Myocyte (in vitro differentiated cells): ENCODE results near the gene PAX2. TPM values are rescaled to one million over a fixed set of nuclear protein-coding genes. Genes with fewer than 3 reads are reported as not detected.

ENCODE experiments used
- DNase-seq: peaks from one replicate; pipeline ENCODE4 v3.0.0-alpha.2; 2012; ENCODE audit warnings: low read depth
- total RNA-seq: library from RNA; depleted of rRNA; stranded (reverse); fragments of >200 nt; gene quantifications from 2 replicates; pipeline ENCODE4 v1.2.3, GENCODE V29; 2014

PAX2 gene
- total RNA-seq, 1 donor from 2014 or later, result not detected

- no peak for DNase-seq
These were observed 21.4 kb upstream of the PAX2 start for GRCh38 chr10:100723770-100724530.

- no peak for DNase-seq
These were observed 20.8 kb upstream of the PAX2 start for GRCh38 chr10:100724531-100725027.

- DNase-seq, result no peak
These were observed 20.3 kb upstream of the PAX2 start for GRCh38 chr10:100725071-100725471.

GRCh38 chr10:100725869-100726426 lies 19.4 kb upstream of the PAX2 start:
- no peak for DNase-seq

GRCh38 chr10:100727808-100728207 lies 17.6 kb upstream of the PAX2 start:
- DNase-seq, result no peak

GRCh38 chr10:100728928-100729861 lies 16.2 kb upstream of the PAX2 start:
- DNase-seq, result no peak

- no peak for DNase-seq
These were observed 15.3 kb upstream of the PAX2 start for GRCh38 chr10:100729862-100730724.

GRCh38 chr10:100730725-100731406 lies 14.5 kb upstream of the PAX2 start:
- DNase-seq, result no peak

- DNase-seq, result no peak
These were observed 13.8 kb upstream of the PAX2 start for GRCh38 chr10:100731407-100732240.

- no peak for DNase-seq
These were observed 13.2 kb upstream of the PAX2 start for GRCh38 chr10:100732241-100732596.

GRCh38 chr10:100733329-100733728 lies 12.1 kb upstream of the PAX2 start:
- no peak for DNase-seq

- DNase-seq, result no peak
These were observed 10.9 kb upstream of the PAX2 start for GRCh38 chr10:100734295-100735086.

- DNase-seq, result no peak
These were observed 10.4 kb upstream of the PAX2 start for GRCh38 chr10:100735087-100735336.

- DNase-seq, result no peak
These were observed 9.8 kb upstream of the PAX2 start for GRCh38 chr10:100735337-100736143.

GRCh38 chr10:100736144-100736808 lies 9.1 kb upstream of the PAX2 start:
- DNase-seq, result no peak

- DNase-seq, result no peak
These were observed 8.5 kb upstream of the PAX2 start for GRCh38 chr10:100736809-100737354.
